Fibroblast of lung (primary cell): ENCODE data around the gene ZNF789. TPM values are rescaled to one million over a fixed set of nuclear protein-coding genes. Genes with fewer than 3 reads are reported as not detected.

Experiments
- DNase-seq, 2 donors: peaks; one replicate each; pipeline versions ENCODE4 v3.0.0 to v3.0.0-alpha.2; 2010; ENCODE audit warnings: low read depth in 2 of 2
- H2AFZ ChIP-seq: 2 replicates; pipeline ENCODE4 v1.5.1; 2012; ENCODE audit warnings: low read length, control low read depth, inconsistent platforms
- H3K27ac ChIP-seq: 2 replicates; pipeline ENCODE4 v1.5.1; 2011; ENCODE audit warnings: low read length, control low read depth; ENCODE audit not compliant: insufficient read depth
- H3K27me3 ChIP-seq: 2 replicates; pipeline ENCODE4 v1.5.1; 2011; ENCODE audit warnings: mild to moderate bottlenecking, low read length; ENCODE audit not compliant: control insufficient read depth, insufficient read depth
- H3K36me3 ChIP-seq: 2 replicates; pipeline ENCODE4 v1.5.1; 2011; ENCODE audit warnings: low read length; ENCODE audit not compliant: control insufficient read depth, insufficient read depth
- H3K4me1 ChIP-seq: 2 replicates; pipeline ENCODE4 v1.5.1; 2011; ENCODE audit warnings: low read length; ENCODE audit not compliant: control insufficient read depth, insufficient read depth; ENCODE audit errors: extremely low read depth
- H3K4me2 ChIP-seq: 2 replicates; pipeline ENCODE4 v1.5.1; 2011; ENCODE audit warnings: low read length, control low read depth; ENCODE audit not compliant: insufficient read depth; ENCODE audit errors: extremely low read depth
- H3K4me3 ChIP-seq, 4 experiments: fragments of 200-600 bp in 1 of 4; sonication (generic) in 1 of 4; replicated peaks in 1 of 4; 2 replicates each; pipeline ENCODE4 v1.5.1; 2011 to 2016; ENCODE audit warnings: low read length in 4 of 4, low read depth in 3 of 4, mild to moderate bottlenecking in 3 of 4, control low read depth in 2 of 4, inconsistent platforms in 1 of 4, mixed read lengths in 1 of 4; ENCODE audit not compliant: insufficient read depth in 1 of 4; ENCODE audit errors: control extremely low read depth in 1 of 4
- H3K79me2 ChIP-seq: 2 replicates; pipeline ENCODE4 v1.5.1; 2012; ENCODE audit warnings: mild to moderate bottlenecking, low read length, inconsistent platforms; ENCODE audit not compliant: control insufficient read depth, insufficient read depth
- H3K9ac ChIP-seq: 2 replicates; pipeline ENCODE4 v1.5.1; 2011; ENCODE audit warnings: mild to moderate bottlenecking, low read length, control low read depth; ENCODE audit not compliant: insufficient read depth
- H3K9me3 ChIP-seq: 2 replicates; pipeline ENCODE4 v1.5.1; 2012; ENCODE audit warnings: low read depth, low read length; ENCODE audit not compliant: control insufficient read depth, insufficient read depth
- H4K20me1 ChIP-seq: 2 replicates; pipeline ENCODE4 v1.5.1; 2011; ENCODE audit warnings: low read length; ENCODE audit not compliant: control insufficient read depth, insufficient read depth; ENCODE audit errors: extremely low read depth
- EZH2 ChIP-seq: IDR thresholded peaks from 2 replicates; pipeline ENCODE4 v1.5.1; 2012; ENCODE audit warnings: low read length, control low read depth, mild to moderate bottlenecking; ENCODE audit errors: missing control alignments
- polyA plus RNA-seq, 2 donors: library from polyadenylated mRNA; depleted of rRNA in 1 of 2; stranded (reverse) in 1 of 2; unstranded in 1 of 2; fragments of >200 nt; gene quantifications; 2 replicates each; pipeline ENCODE4 v1.2.1, GENCODE V29; 2011 to 2012; ENCODE audit warnings: missing spikeins in 1 of 2
- total RNA-seq: library from RNA; depleted of rRNA; stranded (reverse); fragments of >200 nt; gene quantifications from 2 replicates; pipeline ENCODE4 v1.2.1, GENCODE V29; 2014
- TF ChIP-seq, protein P1 (sequence below), 2 donors: IDR thresholded peaks in 1 of 2; conservative IDR thresholded peaks in 1 of 2; 1 replicate in 1 of 2; 2 replicates in 1 of 2; pipeline ENCODE4 v1.5.1; 2011 to 2012; ENCODE audit warnings: low read length in 2 of 2, control low read depth in 1 of 2, inconsistent platforms in 1 of 2, low read depth in 1 of 2, mild to moderate bottlenecking in 1 of 2

The ZNF789 gene
- total and polyA plus RNA-seq, 2 donors (not counting 1 experiment from before 2014, with no cell fraction given), result 4.8 to 8.7 TPM

DNA sequence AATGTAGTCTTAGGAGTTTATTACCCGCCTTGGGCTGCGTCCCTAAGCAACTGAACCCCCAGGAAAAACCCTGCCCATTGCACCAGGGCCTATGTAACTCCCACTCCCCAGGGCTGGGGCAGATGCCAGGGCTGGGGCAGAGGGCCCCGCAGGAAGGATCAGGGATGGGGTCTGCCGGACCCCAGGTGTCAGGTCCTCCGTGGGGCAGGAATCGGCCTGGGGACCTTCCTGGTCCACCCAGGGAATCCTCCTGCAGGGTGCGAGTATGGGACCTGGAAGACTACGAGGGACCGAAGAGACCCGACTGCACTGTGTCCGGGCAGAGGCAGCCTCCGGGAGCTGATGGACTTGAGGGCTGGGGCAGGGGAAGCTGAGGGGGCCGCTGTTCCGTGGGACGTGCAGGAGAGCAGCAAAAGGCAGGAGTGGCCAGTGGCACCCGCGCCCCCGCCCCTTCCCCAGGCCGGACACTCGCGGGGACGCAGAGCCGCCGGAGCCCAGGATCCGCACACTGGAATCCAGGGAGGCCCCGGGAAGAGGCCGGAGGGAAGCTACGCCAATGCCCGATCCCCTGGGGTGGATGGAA is 4.3 kb upstream of the ZNF789 start:
- no peak overlapping the region for H3K27ac ChIP-seq
- TF ChIP-seq EZH2, result no peak
- H3K4me3 ChIP-seq, result no peak overlapping the region
- H3K9ac ChIP-seq, result no peak overlapping the region
- no peak overlapping the region for H3K4me2 ChIP-seq
- H2AFZ ChIP-seq, result no peak overlapping the region
- no peaks in the 10 kb centered on the region for H4K20me1 ChIP-seq
- no peak for DNase-seq
- peaks cover 1% of the 10 kb centered on the region for H3K4me1 ChIP-seq
- no peaks in the 10 kb centered on the region for H3K36me3 ChIP-seq
- peaks cover 31% of the 10 kb centered on the region for H3K79me2 ChIP-seq
- H3K9me3 ChIP-seq, result no peaks in the 10 kb centered on the region
- H3K27me3 ChIP-seq, result no peaks in the 10 kb centered on the region

DNA sequence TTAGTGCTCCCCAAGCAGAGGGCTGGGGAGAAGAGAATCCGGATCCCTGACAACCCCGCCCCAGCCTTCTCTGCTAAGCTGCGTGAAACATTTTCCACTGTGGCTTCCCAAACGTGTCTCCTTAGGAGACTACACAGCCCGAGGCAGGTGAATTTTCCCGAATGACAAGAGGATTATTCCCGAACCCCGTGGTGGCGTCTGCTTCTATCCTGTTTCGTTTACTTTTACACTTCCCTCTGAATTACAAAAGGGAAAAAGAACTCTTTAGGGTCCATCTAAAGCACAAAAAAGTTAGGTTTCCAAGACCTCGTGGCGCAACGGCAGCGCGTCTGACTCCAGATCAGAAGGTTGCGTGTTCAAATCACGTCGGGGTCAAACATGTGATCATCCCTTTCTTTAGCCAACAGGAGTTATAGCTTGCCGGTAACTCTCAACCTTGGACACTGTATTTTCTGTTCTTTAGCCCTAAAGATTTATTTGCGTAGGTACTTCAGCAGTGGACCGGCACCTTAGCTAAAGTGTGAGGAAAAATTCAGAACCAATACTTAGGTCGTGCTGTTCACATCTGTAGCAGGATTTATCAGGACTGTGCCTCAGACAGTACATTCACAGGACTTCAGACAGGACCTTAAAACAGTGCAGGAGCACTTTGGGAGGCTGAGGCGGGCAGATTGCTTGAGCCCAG is 3.2 kb upstream of the ZNF789 start:
- H2AFZ ChIP-seq, result peak overlapping the region; percentile 71
- H3K27me3 ChIP-seq, result no peaks in the 10 kb centered on the region
- H3K36me3 ChIP-seq, result no peaks in the 10 kb centered on the region
- DNase-seq, result no peak
- H3K27ac ChIP-seq, result no peak overlapping the region
- TF ChIP-seq, protein P1, sequence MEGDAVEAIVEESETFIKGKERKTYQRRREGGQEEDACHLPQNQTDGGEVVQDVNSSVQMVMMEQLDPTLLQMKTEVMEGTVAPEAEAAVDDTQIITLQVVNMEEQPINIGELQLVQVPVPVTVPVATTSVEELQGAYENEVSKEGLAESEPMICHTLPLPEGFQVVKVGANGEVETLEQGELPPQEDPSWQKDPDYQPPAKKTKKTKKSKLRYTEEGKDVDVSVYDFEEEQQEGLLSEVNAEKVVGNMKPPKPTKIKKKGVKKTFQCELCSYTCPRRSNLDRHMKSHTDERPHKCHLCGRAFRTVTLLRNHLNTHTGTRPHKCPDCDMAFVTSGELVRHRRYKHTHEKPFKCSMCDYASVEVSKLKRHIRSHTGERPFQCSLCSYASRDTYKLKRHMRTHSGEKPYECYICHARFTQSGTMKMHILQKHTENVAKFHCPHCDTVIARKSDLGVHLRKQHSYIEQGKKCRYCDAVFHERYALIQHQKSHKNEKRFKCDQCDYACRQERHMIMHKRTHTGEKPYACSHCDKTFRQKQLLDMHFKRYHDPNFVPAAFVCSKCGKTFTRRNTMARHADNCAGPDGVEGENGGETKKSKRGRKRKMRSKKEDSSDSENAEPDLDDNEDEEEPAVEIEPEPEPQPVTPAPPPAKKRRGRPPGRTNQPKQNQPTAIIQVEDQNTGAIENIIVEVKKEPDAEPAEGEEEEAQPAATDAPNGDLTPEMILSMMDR (conservative IDR thresholded peaks at IDR 0.05 in 1 of 2, IDR thresholded peaks at IDR 0.05 in 1 of 2; ENCODE audit: low read depth in 1 of 2, low read length in 2 of 2), result no peak
- no peak for TF ChIP-seq EZH2
- no peak overlapping the region for H3K4me2 ChIP-seq
- no peaks in the 10 kb centered on the region for H3K9me3 ChIP-seq
- no peak overlapping the region for H3K4me3 ChIP-seq
- peaks cover 30% of the 10 kb centered on the region for H3K79me2 ChIP-seq
- H3K4me1 ChIP-seq, result peaks cover 2% of the 10 kb centered on the region
- H3K9ac ChIP-seq, result no peak overlapping the region
- H4K20me1 ChIP-seq, result no peaks in the 10 kb centered on the region

DNA sequence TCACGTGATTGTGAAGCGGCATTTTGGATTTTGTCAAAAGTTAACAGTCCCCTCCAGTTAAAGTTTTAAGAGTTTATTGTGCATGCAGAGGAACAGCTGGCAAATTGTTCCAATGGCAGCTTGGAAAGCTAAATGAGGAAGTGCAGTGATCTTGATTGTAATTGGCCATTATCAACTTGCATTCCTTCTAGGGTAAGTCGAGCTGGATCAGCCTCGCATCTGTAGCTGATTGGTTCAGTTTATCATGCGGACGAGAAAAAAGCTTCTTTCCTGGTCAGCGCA is 566 bp downstream of the ZNF789 start:
- H3K4me2 ChIP-seq, result peak overlapping the region; percentile 92
- TF ChIP-seq, protein P1 (conservative IDR thresholded peaks at IDR 0.05 in 1 of 2, IDR thresholded peaks at IDR 0.05 in 1 of 2; ENCODE audit: low read depth in 1 of 2, low read length in 2 of 2), result no peak
- no peak for TF ChIP-seq EZH2
- peaks cover 38% of the 10 kb centered on the region for H3K79me2 ChIP-seq
- no peaks in the 10 kb centered on the region for H4K20me1 ChIP-seq
- DNase-seq, result peak; percentile 82 to 89
- H3K4me1 ChIP-seq, result peaks cover 2% of the 10 kb centered on the region
- peak overlapping the region; percentile 73 to 98 (median 76) for H3K4me3 ChIP-seq
- peak overlapping the region; percentile 80 for H2AFZ ChIP-seq
- peaks cover 2% of the 10 kb centered on the region for H3K36me3 ChIP-seq
- H3K9ac ChIP-seq, result peak overlapping the region; percentile 76
- H3K27ac ChIP-seq, result peak overlapping the region; percentile 77
- H3K9me3 ChIP-seq, result no peaks in the 10 kb centered on the region
- no peaks in the 10 kb centered on the region for H3K27me3 ChIP-seq
